Fibroblast of lung (primary cell): Measurements from ENCODE around the gene DPH6.

Experiments
- EZH2 ChIP-seq: IDR thresholded peaks from 2 replicates; pipeline ENCODE4 v1.5.1; 2012; ENCODE audit warnings: low read length, control low read depth, mild to moderate bottlenecking; ENCODE audit errors: missing control alignments
- TF ChIP-seq, protein P1 (sequence below), 2 donors: IDR thresholded peaks in 1 of 2; conservative IDR thresholded peaks in 1 of 2; 1 replicate in 1 of 2; 2 replicates in 1 of 2; pipeline ENCODE4 v1.5.1; 2011 to 2012; ENCODE audit warnings: low read length in 2 of 2, control low read depth in 1 of 2, inconsistent platforms in 1 of 2, low read depth in 1 of 2, mild to moderate bottlenecking in 1 of 2

DNA sequence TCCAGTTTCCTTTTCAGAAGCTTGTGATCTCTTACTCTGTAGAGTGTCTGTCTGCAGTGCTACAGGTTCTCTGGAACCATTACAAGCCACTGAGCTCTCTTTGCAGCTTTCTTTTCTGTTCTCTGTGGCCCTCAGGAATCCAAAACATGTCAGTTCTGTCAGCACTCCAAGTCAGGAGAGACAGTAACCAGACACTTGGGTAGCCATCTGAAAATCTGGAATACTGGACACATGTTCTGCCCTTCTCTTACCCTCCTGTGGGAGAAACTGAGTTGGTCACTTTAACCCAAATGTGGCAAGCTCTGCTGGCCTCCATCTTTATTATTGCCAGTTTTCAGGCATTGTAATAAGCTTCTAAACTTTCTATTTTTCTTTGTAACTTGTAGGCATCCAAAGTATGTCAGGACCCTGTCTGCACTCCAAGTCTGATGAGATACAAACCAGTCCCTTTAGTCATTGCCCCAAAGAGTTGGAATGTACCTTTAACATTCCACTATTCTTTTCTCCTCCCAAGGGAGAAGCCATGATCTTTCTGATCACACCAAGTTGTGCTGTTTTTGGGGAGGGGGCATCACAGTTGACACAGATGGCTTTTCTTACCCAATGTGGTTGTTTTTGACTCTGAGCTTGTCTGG is 183.7 kb downstream of the DPH6 start:
- TF ChIP-seq, protein P1, sequence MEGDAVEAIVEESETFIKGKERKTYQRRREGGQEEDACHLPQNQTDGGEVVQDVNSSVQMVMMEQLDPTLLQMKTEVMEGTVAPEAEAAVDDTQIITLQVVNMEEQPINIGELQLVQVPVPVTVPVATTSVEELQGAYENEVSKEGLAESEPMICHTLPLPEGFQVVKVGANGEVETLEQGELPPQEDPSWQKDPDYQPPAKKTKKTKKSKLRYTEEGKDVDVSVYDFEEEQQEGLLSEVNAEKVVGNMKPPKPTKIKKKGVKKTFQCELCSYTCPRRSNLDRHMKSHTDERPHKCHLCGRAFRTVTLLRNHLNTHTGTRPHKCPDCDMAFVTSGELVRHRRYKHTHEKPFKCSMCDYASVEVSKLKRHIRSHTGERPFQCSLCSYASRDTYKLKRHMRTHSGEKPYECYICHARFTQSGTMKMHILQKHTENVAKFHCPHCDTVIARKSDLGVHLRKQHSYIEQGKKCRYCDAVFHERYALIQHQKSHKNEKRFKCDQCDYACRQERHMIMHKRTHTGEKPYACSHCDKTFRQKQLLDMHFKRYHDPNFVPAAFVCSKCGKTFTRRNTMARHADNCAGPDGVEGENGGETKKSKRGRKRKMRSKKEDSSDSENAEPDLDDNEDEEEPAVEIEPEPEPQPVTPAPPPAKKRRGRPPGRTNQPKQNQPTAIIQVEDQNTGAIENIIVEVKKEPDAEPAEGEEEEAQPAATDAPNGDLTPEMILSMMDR (conservative IDR thresholded peaks at IDR 0.05 in 1 of 2, IDR thresholded peaks at IDR 0.05 in 1 of 2; ENCODE audit: low read depth in 1 of 2, low read length in 2 of 2): no peak
- TF ChIP-seq EZH2: no peak
